ENCODE results near the gene ASCC1. TPM values are rescaled to one million over a fixed set of nuclear protein-coding genes. Genes with fewer than 3 reads are reported as not detected.

ASCC1 gene
- total and polyA plus RNA-seq, 2 of the 13 experiments (the other 11 are each of a cell fraction or from before 2014, with no cell fraction given): 21.6 to 30.1 TPM

DNA sequence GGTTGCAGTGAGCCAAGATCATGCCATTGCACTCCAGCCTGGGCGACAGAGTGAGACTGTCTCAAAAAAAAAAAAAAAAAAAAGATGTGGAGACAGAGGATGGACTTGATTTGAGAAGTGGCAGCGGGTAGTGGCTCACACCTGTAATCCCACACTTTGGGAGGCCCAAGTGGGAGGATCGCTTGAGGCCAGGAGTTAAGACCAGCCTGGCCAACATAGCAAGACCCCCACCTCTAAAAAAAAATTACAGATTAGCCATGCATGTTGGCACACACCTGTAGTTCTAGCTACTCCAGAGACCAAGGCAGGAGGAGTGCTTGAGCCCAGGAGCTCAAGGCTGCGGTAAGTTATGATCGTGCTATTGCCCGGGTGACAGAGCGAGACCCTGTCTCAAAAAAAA lies 24.3 kb upstream of the ASCC1 start:
- FAIRE-seq (no peak), DNase-seq (ENCODE audit: low spot score) (no peak), ATAC-seq (no peak)
- in situ Hi-C loops (cut with HindIII; ENCODE audit: extremely low pct_ligation_motif_present, low pct_unique_long_range_greater_than_20kb): no loop called here
- H3K4me1 ChIP-seq (ENCODE audit: insufficient read depth, low read length): peaks cover 50% of the 10 kb centered on the region
- H3K27me3 ChIP-seq (ENCODE audit: control insufficient read depth in 1 of 2, insufficient read depth in 2 of 2, low read length in 2 of 2): no peaks in the 10 kb centered on the region
- CTCF ChIA-PET (ENCODE audit: low intra/inter-chr PET ratio, low total read pairs): no interaction called here
- TF ChIP-seq ZNF121 (CRISPR knock-in tag; IDR thresholded peaks at IDR 0.05): peak; percentile 41; the same call in 1 of the 2 replicates
- TF ChIP-seq ZC3H13 (CRISPR knock-in tag; IDR thresholded peaks at IDR 0.05): no peak
- no peak for TF ChIP-seq LRRFIP1 (CRISPR knock-in tag; conservative IDR thresholded peaks at IDR 0.05)
- no peak for TF ChIP-seq FOXA3 (CRISPR knock-in tag; IDR thresholded peaks at IDR 0.05)
- no peak for TF ChIP-seq KLF12 (CRISPR knock-in tag; IDR thresholded peaks at IDR 0.05; ENCODE audit: borderline replicate concordance)
- no peak for TF ChIP-seq EP300 (IDR thresholded peaks at IDR 0.05; ENCODE audit: low read depth in 2 of 2, low read length in 2 of 2)
- TF ChIP-seq EP300 (CRISPR knock-in tag; IDR thresholded peaks at IDR 0.05; ENCODE audit: borderline replicate concordance): no peak
- TF ChIP-seq NFE2L1 (CRISPR knock-in tag; IDR thresholded peaks at IDR 0.05; ENCODE audit: borderline replicate concordance): no peak
- H3K9ac ChIP-seq (ENCODE audit: insufficient read depth, low read depth, low read length): no peak overlapping the region
- POLR2A ChIA-PET: interaction anchor here (0.8 to 1.2 kb wide), 3 partner anchors 14 to 254 kb away, joined by 3 read pairs; no protein-coding TSS in a partner anchor
- intact Hi-C loops (cut with micrococcal nuclease; ENCODE audit: unreplicated experiment): no loop called here
- H3K4me2 ChIP-seq (ENCODE audit: low read depth, low read length): no peak overlapping the region
- whole genome bisulfite sequencing (ENCODE audit: low lambda C conversion rate): 92% methylated on average over 7 of the region's 7 CpGs
- no peak overlapping the region for H2AFZ ChIP-seq (ENCODE audit: low read length)
- H3K27ac ChIP-seq (ENCODE audit: extremely low read length, insufficient read depth, low read length): no peak overlapping the region
- no peaks in the 10 kb centered on the region for H3K36me3 ChIP-seq (replicated peaks in 1 of 2; ENCODE audit: control insufficient read depth in 1 of 2, insufficient read depth in 2 of 2, low read length in 2 of 2)
- no TSS peak for BruUV-seq (replicated peaks)
- no peak overlapping the region for H3K4me3 ChIP-seq (replicated peaks in 1 of 3; ENCODE audit: insufficient read depth in 1 of 3, low read depth in 2 of 3, low read length in 3 of 3)
- no peaks in the 10 kb centered on the region for H4K20me1 ChIP-seq (ENCODE audit: insufficient read depth, low read length)
- H3K9me3 ChIP-seq (ENCODE audit: low read length): no peaks in the 10 kb centered on the region
- no peaks in the 10 kb centered on the region for H3K79me2 ChIP-seq (ENCODE audit: insufficient read depth, low read length)

All from HepG2 (cell line).